AG04449 (cell line): Measurements from ENCODE around the gene HCN2.

Experiments
- CTCF ChIA-PET: fragments of 350-600 bp; formaldehyde crosslinking; extraction: SDS; loops from one replicate; lab custom pipeline; 2021; ENCODE audit warnings: antibody characterized with exemption; lab: Yijun Ruan, JAX
- POLR2A ChIA-PET: fragments of 400-600, 350-600 bp; formaldehyde crosslinking; extraction: SDS; loops from one replicate; lab custom pipeline; 2020; ENCODE audit warnings: antibody characterized with exemption, inconsistent platforms; lab: Yijun Ruan, JAX
- DNase-seq: peaks from one replicate; pipeline ENCODE4 v3.0.0-alpha.2; 2010; ENCODE audit warnings: low read depth, low spot score
- H3K4me3 ChIP-seq: 2 replicates; pipeline ENCODE4 v1.5.1; 2011; ENCODE audit warnings: low read depth, mild to moderate bottlenecking, control low read depth, low read length
- CTCF ChIP-seq: IDR thresholded peaks from one replicate; pipeline ENCODE4 v1.5.1; 2011; ENCODE audit warnings: mild to moderate bottlenecking, moderate library complexity, low read length, control low read depth, inconsistent platforms; ENCODE audit not compliant: insufficient read depth; ENCODE audit errors: missing control alignments

Gene HCN2

DNA sequence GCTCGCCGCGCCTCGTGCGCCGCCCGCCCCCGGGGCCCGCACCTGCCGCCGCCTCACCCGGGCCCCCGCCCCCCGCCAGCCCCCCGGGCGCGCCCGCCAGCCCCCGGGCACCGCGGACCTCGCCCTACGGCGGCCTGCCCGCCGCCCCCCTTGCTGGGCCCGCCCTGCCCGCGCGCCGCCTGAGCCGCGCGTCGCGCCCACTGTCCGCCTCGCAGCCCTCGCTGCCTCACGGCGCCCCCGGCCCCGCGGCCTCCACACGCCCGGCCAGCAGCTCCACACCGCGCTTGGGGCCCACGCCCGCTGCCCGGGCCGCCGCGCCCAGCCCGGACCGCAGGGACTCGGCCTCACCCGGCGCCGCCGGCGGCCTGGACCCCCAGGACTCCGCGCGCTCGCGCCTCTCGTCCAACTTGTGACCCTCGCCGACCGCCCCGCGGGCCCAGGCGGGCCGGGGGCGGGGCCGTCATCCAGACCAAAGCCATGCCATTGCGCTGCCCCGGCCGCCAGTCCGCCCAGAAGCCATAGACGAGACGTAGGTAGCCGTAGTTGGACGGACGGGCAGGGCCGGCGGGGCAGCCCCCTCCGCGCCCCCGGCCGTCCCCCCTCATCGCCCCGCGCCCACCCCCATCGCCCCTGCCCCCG, 26.5 kb downstream of the HCN2 start:
- ChIA-PET POLR2A (no interaction called here), CTCF (interaction anchor here (0.6 kb wide), 1 partner anchor 32 kb away, joined by 3 read pairs; no protein-coding TSS in a partner anchor)
- no peak for DNase-seq
- no peak overlapping the region for H3K4me3 ChIP-seq
- TF ChIP-seq CTCF = no peak

DNA sequence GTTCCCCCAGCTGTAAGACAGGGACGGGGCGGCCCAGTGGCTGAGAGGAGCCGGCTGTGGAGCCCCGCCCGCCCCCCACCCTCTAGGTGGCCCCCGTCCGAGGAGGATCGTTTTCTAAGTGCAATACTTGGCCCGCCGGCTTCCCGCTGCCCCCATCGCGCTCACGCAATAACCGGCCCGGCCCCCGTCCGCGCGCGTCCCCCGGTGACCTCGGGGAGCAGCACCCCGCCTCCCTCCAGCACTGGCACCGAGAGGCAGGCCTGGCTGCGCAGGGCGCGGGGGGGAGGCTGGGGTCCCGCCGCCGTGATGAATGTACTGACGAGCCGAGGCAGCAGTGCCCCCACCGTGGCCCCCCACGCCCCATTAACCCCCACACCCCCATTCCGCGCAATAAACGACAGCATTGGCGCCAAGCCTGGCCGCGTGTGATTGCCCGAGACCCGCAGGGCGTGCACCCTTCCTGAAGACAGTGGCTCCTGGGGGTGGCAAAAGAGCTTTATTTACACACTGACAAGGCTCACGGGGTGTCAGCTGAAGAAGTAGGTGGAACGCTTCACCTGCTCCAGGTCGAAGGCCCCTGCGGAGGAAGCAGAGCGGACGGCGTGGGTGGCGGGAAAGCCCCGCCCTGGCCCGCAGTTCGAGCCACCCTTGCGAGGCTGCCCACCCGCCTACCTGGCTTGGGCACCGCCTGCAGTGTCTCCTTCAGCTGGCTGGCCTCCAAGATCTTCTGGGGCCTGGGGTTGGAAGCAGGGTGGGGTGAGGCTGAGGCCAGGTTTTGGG, 27.3 kb downstream of the HCN2 start:
- CTCF ChIA-PET = interaction anchor here (0.6 kb wide), 1 partner anchor 32 kb away, joined by 3 read pairs; no protein-coding TSS in a partner anchor

GRCh38 chr19:617551-618246, 28.0 kb downstream of the HCN2 start:
- ChIA-PET CTCF (no interaction called here), POLR2A (no interaction called here)
- no peak for DNase-seq
- no peak overlapping the region for H3K4me3 ChIP-seq
- no peak for TF ChIP-seq CTCF

More for the DNA sequence above, 27.3 kb downstream of the HCN2 start:
- POLR2A ChIA-PET = no interaction called here
- no peak for TF ChIP-seq CTCF
- H3K4me3 ChIP-seq = no peak overlapping the region
- no peak for DNase-seq

- POLR2A ChIA-PET = no interaction called here
- CTCF ChIA-PET = no interaction called here
Observed at GRCh38 chr19:618247-618619, 28.6 kb downstream of the HCN2 start.

DNA sequence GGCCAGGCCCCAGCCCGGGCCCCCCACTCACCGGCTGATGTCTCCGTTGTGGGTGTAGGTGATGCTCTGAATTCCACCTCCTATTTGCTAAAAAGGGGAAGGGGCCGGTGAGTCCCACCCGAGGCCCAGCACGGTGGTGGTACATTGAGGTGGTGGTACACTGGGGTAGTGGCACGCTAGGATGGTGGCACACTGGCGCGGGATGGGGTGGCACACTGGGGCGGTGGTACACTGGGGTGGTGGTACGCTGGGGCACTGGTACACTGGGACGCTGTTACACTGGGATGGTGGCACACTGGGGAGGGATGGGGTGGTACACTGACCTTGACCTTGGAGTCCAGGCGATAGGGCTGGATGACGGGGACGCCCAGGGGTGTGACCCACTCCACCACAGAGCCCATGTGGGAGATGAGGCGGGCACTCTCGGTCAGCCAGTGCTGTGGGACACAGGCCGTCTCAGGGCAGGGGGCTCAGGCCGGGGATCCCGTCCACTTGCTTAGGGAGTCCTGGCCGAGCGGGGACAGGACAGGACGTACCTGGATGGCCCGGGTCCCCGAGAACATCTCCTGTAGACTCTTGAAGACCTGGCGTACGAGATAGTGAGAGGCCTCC, 29.1 kb downstream of the HCN2 start:
- no peak for DNase-seq
- POLR2A ChIA-PET = no interaction called here
- no peak overlapping the region for H3K4me3 ChIP-seq
- CTCF ChIA-PET = no interaction called here
- no peak for TF ChIP-seq CTCF

More at GRCh38 chr19:618247-618619, 28.6 kb downstream of the HCN2 start:
- DNase-seq = no peak
- H3K4me3 ChIP-seq = no peak overlapping the region
- TF ChIP-seq CTCF = no peak
